DOHH2 (cell line): ENCODE measurements around the gene MYH11.

Experiments used
- EZH2phosphoT487 ChIP-seq: fragments of 200-600 bp; sonication (generic); IDR thresholded peaks from 2 replicates; pipeline ENCODE4 v1.6.1; 2017; ENCODE audit warnings: borderline replicate concordance, mild to moderate bottlenecking, antibody characterized with exemption, low read length, moderate library complexity, mixed read lengths
- TF ChIP-seq, protein P1 (sequence below): fragments of 200-600 bp; sonication (generic); IDR thresholded peaks from one replicate; pipeline ENCODE4 v1.5.1; 2014; ENCODE audit warnings: antibody characterized with exemption, mild to moderate bottlenecking, low read depth, low read length; ENCODE audit not compliant: poor library complexity, severe bottlenecking

DNA sequence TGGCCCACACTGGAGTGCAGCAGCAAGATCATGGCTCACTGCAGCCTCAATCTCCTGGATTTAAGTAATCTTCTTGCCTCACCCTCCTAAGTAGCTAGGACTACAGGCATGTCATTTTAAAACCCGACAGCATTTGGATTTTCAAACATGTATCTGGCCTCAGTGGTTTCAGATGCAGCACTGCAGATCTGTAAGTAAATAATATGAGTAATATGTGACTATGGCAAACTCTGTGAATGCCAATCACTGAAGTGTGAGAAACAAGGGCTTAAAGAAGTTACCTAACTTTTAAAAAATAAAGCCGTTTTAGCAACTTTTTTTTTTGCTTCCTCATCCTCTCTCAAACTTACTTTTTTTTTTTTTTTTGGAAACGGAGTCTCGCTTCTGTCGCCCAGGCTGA is 19.7 kb upstream of the MYH11 start:
- TF ChIP-seq, protein P1, sequence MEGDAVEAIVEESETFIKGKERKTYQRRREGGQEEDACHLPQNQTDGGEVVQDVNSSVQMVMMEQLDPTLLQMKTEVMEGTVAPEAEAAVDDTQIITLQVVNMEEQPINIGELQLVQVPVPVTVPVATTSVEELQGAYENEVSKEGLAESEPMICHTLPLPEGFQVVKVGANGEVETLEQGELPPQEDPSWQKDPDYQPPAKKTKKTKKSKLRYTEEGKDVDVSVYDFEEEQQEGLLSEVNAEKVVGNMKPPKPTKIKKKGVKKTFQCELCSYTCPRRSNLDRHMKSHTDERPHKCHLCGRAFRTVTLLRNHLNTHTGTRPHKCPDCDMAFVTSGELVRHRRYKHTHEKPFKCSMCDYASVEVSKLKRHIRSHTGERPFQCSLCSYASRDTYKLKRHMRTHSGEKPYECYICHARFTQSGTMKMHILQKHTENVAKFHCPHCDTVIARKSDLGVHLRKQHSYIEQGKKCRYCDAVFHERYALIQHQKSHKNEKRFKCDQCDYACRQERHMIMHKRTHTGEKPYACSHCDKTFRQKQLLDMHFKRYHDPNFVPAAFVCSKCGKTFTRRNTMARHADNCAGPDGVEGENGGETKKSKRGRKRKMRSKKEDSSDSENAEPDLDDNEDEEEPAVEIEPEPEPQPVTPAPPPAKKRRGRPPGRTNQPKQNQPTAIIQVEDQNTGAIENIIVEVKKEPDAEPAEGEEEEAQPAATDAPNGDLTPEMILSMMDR: no peak
- no peak for TF ChIP-seq EZH2phosphoT487
